Adipocyte (in vitro differentiated cells): ENCODE data around the gene XAGE1B.
"Not testable (repeated sequence)": the region's sequence is repeated elsewhere in the genome, so short reads cannot be mapped to it uniquely, and the experiment has no call there.

Experiments used
- DNase-seq: peaks from one replicate; pipeline ENCODE4 v3.0.0-alpha.2; 2015; ENCODE audit warnings: low read depth
- H3K27me3 ChIP-seq: replicated peaks from 2 replicates; pipeline ENCODE4 v1.7.0; 2013; ENCODE audit warnings: mild to moderate bottlenecking, low read length, moderate library complexity; ENCODE audit not compliant: control insufficient read depth, insufficient read depth
- H3K36me3 ChIP-seq: 2 replicates; pipeline ENCODE4 v1.7.0; 2013; ENCODE audit warnings: low read length, mild to moderate bottlenecking, moderate library complexity; ENCODE audit not compliant: control insufficient read depth, insufficient read depth, severe bottlenecking
- H3K4me1 ChIP-seq: 2 replicates; pipeline ENCODE4 v1.7.0; 2013; ENCODE audit warnings: mild to moderate bottlenecking, low read length, moderate library complexity; ENCODE audit not compliant: control insufficient read depth, insufficient read depth
- H3K4me3 ChIP-seq: 2 replicates; pipeline ENCODE4 v1.7.0; 2013; ENCODE audit warnings: mild to moderate bottlenecking, low read length, moderate library complexity
- H3K9ac ChIP-seq: 2 replicates; pipeline ENCODE4 v1.7.0; 2013; ENCODE audit warnings: mild to moderate bottlenecking, low read length, moderate library complexity
- H3K9me3 ChIP-seq: 2 replicates; pipeline ENCODE4 v1.7.0; 2013; ENCODE audit warnings: mild to moderate bottlenecking, low read length, moderate library complexity; ENCODE audit not compliant: control insufficient read depth

The XAGE1B gene

DNA sequence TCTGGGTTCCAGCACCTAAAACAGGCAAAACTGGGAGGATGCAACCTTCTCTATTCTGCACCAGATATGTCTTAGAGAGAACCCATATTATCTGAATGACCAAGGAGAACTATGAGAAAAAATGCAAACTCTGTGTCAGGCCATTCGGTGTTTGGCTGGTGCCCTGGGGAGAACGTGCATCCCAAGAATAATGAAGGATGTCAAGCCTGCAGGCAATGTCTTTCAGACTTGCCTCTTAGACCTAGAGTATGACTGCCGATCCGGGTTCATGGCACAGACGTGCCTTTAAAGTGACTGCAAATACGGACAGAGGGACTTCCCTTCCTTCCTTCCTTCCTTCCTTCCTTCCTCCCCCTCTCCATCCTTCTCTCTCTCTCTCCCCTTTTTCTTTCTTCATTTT, 6.9 kb downstream of the XAGE1B start:
- Histone ChIP-seq H3K27me3 (peaks cover 23% of the 10 kb centered on the region), H3K4me1 (no peaks in the 10 kb centered on the region), H3K36me3 (no peaks in the 10 kb centered on the region), H3K9ac (no peak overlapping the region), H3K9me3 (peaks cover 31% of the 10 kb centered on the region), H3K4me3 (no peak overlapping the region)
- no peak for DNase-seq

DNA sequence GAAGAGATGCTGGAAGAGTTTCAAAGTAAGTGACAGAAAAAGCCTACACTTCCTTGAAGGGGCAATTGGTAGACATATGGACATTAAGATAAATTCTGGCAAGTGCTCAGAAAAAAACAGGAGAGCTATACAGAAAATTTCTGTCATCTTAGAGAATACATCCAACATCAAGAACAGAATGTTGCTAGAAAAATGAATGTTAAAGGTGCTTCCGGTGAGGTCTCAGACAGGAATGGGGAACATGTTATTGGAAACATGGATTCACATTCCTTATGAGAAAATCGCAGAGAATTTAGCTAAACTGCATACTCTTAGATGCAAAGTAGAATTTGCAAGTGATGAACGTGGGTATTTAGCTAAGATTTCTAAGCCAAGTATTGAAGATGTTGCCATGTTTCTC, 9.5 kb downstream of the XAGE1B start:
- H3K9ac ChIP-seq, result no peak overlapping the region
- H3K4me3 ChIP-seq, result no peak overlapping the region
- peaks cover 38% of the 10 kb centered on the region for H3K9me3 ChIP-seq
- H3K4me1 ChIP-seq, result no peaks in the 10 kb centered on the region
- DNase-seq, result no peak
- no peaks in the 10 kb centered on the region for H3K36me3 ChIP-seq
- peaks cover 36% of the 10 kb centered on the region for H3K27me3 ChIP-seq

- Histone ChIP-seq H3K4me3 (no peak overlapping the region), H3K4me1 (no peaks in the 10 kb centered on the region), H3K36me3 (no peaks in the 10 kb centered on the region), H3K27me3 (peaks cover 34% of the 10 kb centered on the region), H3K9ac (no peak overlapping the region), H3K9me3 (peaks cover 37% of the 10 kb centered on the region)
- DNase-seq, result no peak
Measured at GRCh38 chrX:52504551-52504950, 12.3 kb downstream of the XAGE1B start.

DNA sequence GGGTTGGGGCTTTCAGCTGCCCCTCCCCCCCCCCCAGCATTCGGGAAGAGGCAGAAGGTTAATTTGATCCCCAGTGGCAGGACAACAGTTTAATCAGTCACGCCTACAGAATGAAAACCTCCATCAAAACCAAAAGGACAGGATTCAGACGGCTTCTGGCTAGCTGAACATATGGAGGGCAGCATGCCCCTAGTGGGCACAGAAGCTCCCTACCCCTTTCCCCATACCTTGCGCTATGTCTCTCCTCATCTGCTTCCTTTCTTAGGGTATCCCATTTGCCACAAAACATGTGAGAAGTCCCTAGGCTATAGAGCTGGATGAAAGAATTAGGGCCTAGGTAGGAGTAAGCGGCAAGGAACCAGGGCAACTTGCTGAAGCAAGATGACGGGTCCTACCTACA, 15.5 kb downstream of the XAGE1B start:
- not testable (repeated sequence) for DNase-seq, H3K9ac ChIP-seq, H3K4me3 ChIP-seq, H3K9me3 ChIP-seq, H3K4me1 ChIP-seq, H3K36me3 ChIP-seq
- peaks cover 16% of the 10 kb centered on the region for H3K27me3 ChIP-seq

- H3K36me3 ChIP-seq, H3K27me3 ChIP-seq, DNase-seq, H3K4me1 ChIP-seq, H3K9me3 ChIP-seq, H3K4me3 ChIP-seq, H3K9ac ChIP-seq: not testable (repeated sequence)
Measured at GRCh38 chrX:52496419-52496772, 20.5 kb downstream of the XAGE1B start.

GRCh38 chrX:52495545-52496418, 21.1 kb downstream of the XAGE1B start, which contains the start of gene XAGE1A:
XAGE1A (plus strand) TSS chrX:52495808; CDS start chrX:52497362, 1,554 bp downstream.
- H3K4me1 ChIP-seq, H3K27me3 ChIP-seq, H3K36me3 ChIP-seq, DNase-seq, H3K9ac ChIP-seq, H3K9me3 ChIP-seq, H3K4me3 ChIP-seq: not testable (repeated sequence)

DNA sequence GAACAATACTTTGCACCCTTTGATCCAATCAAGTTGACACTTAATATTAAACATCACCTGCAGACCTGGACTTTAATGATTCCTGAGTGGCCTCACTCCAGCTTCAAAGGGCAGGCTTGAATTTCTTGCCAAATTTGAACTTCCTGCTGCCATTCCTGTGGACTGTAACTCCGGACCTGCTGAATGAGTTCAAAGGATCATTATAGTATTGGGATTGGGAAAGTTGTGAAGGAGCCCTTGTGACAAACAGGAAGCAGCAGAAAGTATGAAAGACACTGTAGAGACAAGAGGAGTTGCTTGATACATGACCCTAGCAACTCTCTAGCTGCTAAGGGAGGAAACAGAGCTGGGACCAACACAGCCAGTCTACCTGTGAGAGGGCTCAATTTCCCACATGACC, 45.6 kb downstream of the XAGE1B start:
- not testable (repeated sequence) for H3K4me3 ChIP-seq, H3K9ac ChIP-seq, H3K9me3 ChIP-seq, H3K36me3 ChIP-seq, H3K4me1 ChIP-seq, DNase-seq
- H3K27me3 ChIP-seq, result peaks cover 33% of the 10 kb centered on the region
